Esophagus muscularis mucosa (tissue), 4 donors: ENCODE results near the gene MED26.

Experiments used
- EP300 ChIP-seq: sonication (generic); formaldehyde crosslinking; IDR thresholded peaks from one replicate; pipeline ENCODE4 v1.6.1; 2017; ENCODE audit warnings: antibody characterized with exemption
- POLR2AphosphoS5 ChIP-seq, 2 donors: sonication (generic); formaldehyde crosslinking; IDR thresholded peaks; one replicate each; pipeline ENCODE4 v1.6.1; 2017; ENCODE audit warnings: antibody characterized with exemption in 2 of 2
- TF ChIP-seq, protein P1 (sequence below), 3 experiments: fragments of 200-600 bp in 2 of 3; fragments of 450-650 bp in 1 of 3; sonication (generic) in 2 of 3; IDR thresholded peaks; one replicate each; pipeline ENCODE4 v1.5.1; 2017 to 2019; ENCODE audit warnings: antibody characterized with exemption in 3 of 3, mild to moderate bottlenecking in 2 of 3, moderate library complexity in 1 of 3

DNA sequence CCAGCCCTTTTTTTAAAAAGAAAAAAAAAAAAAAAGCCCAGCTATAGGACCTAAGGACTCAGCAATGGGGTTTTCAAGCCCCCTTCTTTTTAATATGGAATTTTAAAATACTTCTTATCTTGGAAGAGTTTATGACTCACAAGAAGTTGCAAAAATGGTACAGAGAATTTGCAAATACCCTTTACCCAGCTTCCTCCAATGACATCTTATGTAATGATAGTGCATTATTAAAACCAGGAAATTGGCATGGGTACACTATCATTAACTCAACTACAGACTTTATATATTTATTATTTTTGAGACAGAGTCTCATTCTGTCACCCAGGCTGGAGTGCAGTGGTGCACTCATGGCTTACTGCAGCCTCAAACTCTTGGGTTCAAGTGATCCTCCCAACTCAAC, 49.1 kb upstream of the MED26 start:
- TF ChIP-seq, protein P1, sequence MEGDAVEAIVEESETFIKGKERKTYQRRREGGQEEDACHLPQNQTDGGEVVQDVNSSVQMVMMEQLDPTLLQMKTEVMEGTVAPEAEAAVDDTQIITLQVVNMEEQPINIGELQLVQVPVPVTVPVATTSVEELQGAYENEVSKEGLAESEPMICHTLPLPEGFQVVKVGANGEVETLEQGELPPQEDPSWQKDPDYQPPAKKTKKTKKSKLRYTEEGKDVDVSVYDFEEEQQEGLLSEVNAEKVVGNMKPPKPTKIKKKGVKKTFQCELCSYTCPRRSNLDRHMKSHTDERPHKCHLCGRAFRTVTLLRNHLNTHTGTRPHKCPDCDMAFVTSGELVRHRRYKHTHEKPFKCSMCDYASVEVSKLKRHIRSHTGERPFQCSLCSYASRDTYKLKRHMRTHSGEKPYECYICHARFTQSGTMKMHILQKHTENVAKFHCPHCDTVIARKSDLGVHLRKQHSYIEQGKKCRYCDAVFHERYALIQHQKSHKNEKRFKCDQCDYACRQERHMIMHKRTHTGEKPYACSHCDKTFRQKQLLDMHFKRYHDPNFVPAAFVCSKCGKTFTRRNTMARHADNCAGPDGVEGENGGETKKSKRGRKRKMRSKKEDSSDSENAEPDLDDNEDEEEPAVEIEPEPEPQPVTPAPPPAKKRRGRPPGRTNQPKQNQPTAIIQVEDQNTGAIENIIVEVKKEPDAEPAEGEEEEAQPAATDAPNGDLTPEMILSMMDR (IDR thresholded peaks at IDR 0.05) = no peak
- TF ChIP-seq EP300 = no peak
- TF ChIP-seq POLR2AphosphoS5 (IDR thresholded peaks at IDR 0.05) = no peak
